ENCODE results near the gene NINJ2. TPM values are rescaled to one million over a fixed set of nuclear protein-coding genes. Genes with fewer than 3 reads are reported as not detected.

The NINJ2 gene
- total RNA-seq, 2 experiments from 2014 or later = 1.1 to 3.4 TPM

DNA sequence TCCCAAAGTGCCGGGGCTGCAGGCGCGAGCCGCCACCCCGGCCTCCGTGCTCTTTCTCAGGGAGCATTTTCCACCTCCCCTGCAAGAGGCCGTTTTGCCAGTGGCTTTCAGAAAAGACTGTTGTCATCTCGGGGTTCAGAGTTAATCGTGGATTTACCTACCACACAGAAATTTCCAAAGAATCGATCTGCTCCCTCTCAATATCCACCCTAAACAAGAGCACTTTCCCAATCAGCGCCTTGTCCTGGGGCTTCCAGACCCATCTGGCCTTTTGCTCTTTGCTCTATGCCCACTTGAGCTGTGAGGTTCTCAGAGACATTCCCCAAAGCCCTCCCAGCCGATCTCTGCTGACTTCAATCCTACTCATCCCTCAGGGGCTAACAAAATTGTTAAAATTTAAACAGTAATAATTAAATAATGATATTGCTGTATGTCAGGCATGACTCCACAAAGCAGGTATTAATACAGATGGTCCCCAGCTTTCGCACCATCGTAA is 86.6 kb downstream of the NINJ2 start:
- Mint-ChIP-seq H3K9me3 (no peaks in the 10 kb centered on the region), H3K4me3 (no peak overlapping the region), H3K27me3 (no peaks in the 10 kb centered on the region), H3K36me3 (ENCODE audit: low read depth) (no peaks in the 10 kb centered on the region), H3K27ac (peak overlapping the region; percentile 22), H3K4me1 (ENCODE audit: low read depth) (peaks cover 19% of the 10 kb centered on the region)
- TF ChIP-seq, protein P1, sequence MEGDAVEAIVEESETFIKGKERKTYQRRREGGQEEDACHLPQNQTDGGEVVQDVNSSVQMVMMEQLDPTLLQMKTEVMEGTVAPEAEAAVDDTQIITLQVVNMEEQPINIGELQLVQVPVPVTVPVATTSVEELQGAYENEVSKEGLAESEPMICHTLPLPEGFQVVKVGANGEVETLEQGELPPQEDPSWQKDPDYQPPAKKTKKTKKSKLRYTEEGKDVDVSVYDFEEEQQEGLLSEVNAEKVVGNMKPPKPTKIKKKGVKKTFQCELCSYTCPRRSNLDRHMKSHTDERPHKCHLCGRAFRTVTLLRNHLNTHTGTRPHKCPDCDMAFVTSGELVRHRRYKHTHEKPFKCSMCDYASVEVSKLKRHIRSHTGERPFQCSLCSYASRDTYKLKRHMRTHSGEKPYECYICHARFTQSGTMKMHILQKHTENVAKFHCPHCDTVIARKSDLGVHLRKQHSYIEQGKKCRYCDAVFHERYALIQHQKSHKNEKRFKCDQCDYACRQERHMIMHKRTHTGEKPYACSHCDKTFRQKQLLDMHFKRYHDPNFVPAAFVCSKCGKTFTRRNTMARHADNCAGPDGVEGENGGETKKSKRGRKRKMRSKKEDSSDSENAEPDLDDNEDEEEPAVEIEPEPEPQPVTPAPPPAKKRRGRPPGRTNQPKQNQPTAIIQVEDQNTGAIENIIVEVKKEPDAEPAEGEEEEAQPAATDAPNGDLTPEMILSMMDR (IDR thresholded peaks at IDR 0.05) = no peak
- Histone ChIP-seq H3K36me3 (ENCODE audit: insufficient read depth, low read length) (no peaks in the 10 kb centered on the region), H3K4me1 (ENCODE audit: insufficient read depth, low read length) (peaks cover 20% of the 10 kb centered on the region), H3K9me3 (ENCODE audit: control insufficient read depth in 1 of 2, insufficient read depth in 1 of 2, low read length in 2 of 2) (no peaks in the 10 kb centered on the region), H3K27me3 (ENCODE audit: control insufficient read depth in 1 of 2, insufficient read depth in 2 of 2, low read length in 2 of 2) (no peaks in the 10 kb centered on the region), H3K27ac (ENCODE audit: low read depth in 1 of 2, low read length in 2 of 2) (no peak overlapping the region), H3K4me3 (ENCODE audit: low read length) (peak overlapping the region; percentile 34)
- ATAC-seq (ENCODE audit: poor library complexity) (no peak), DNase-seq (peak in 1 of 14 experiments; percentile 5)
- intact Hi-C loops (cut with DNase I, micrococcal nuclease) = loop anchor here (1.0 to 10.0 kb wide), 8 partner anchors 51 to 1028 kb away; partner anchors contain the start of genes NINJ2 (in 1 of the 2) and RAD52 (in 1 of the 2)
- ChIA-PET POLR2A (interaction anchor here (0.9 to 2.9 kb wide), 21 partner anchors 13 to 1025 kb away, joined by 3 to 33 read pairs (median 4); partner anchors contain the start of genes NINJ2 and WNK1), CTCF (interaction anchor here (0.6 to 3.6 kb wide), 53 partner anchors 10 to 1007 kb away, joined by 3 to 31 read pairs (median 4); partner anchors contain the start of genes NINJ2, RAD52 and WNK1)

DNA sequence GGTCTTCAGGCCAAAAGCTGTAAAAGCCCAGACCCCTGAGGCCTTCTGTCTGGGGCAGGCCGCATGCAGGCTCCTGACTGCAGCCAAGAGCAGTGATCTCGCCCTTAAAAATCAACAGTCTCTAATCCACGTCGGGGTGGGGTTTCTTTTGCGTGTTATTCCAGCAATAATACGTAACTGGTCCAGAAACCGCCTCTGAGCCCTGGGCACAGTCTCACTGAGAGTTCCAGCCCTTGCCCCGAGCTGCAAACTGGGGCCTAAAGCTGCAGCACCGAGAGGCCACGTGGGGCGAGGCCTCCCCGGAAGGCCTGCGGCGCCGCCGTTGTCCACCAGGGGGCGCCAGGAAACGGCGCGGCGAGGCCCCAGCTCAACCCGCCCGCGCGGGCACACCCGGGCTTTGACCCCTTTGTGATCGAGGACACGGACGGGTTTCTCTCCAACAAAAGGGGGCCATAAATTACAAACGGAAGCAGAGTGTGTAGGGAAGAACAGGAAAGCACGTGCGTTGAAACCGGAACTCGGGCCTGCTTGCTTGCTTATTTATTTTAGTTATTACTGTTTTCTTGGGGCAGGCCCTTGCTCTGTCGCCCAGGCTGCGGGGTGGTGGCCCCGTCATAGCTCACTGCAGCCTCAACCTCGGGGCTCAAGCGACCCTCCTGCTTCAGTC is 87.2 kb downstream of the NINJ2 start:
- CTCF ChIA-PET = interaction anchor here (0.6 to 3.6 kb wide), 56 partner anchors 10 to 1007 kb away, joined by 3 to 31 read pairs (median 4); partner anchors contain the start of genes NINJ2, RAD52 and WNK1
- ATAC-seq (ENCODE audit: poor library complexity) = peak; percentile 99
- peaks cover 24% of the 10 kb centered on the region for H3K4me1 Mint-ChIP-seq (ENCODE audit: low read depth)

DNA sequence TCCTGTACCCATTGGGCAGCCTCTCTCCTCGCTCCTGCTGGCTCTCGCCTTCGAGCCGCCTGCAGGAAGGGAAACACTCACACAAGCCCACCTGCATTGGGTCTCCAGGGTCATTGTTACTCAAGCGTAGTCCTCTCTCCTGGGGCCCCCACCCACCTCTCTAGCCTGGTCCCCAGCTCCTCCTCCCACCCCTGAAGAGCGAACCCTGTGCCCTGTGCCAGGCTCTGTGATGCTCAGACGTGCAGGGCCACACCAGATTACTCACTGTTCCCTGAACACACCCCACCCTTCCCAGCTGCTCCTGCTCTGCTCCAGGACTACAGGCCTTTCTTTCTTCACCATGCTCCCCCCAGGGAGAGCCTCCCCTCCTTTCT is 88.1 kb downstream of the NINJ2 start:
- Histone ChIP-seq H3K27me3 (ENCODE audit: control insufficient read depth in 1 of 2, insufficient read depth in 2 of 2, low read length in 2 of 2) (no peaks in the 10 kb centered on the region), H3K4me1 (ENCODE audit: insufficient read depth, low read length) (peaks cover 25% of the 10 kb centered on the region), H3K9me3 (ENCODE audit: control insufficient read depth in 1 of 2, insufficient read depth in 1 of 2, low read length in 2 of 2) (no peaks in the 10 kb centered on the region), H3K36me3 (ENCODE audit: insufficient read depth, low read length) (no peaks in the 10 kb centered on the region), H3K27ac (ENCODE audit: low read depth in 1 of 2, low read length in 2 of 2) (no peak overlapping the region), H3K4me3 (ENCODE audit: low read length) (no peak overlapping the region)
- no peaks in the 10 kb centered on the region for H3K9me3 Mint-ChIP-seq
- H3K27ac Mint-ChIP-seq = no peak overlapping the region
- H3K4me3 Mint-ChIP-seq = peak overlapping the region; percentile 20
- intact Hi-C loops (cut with DNase I, micrococcal nuclease) = loop anchor here (5.0 to 10.0 kb wide), 5 partner anchors 52 to 1030 kb away; partner anchors contain the start of gene NINJ2 (in 1 of the 2)
- TF ChIP-seq, protein P1 (IDR thresholded peaks at IDR 0.05) = no peak
- ATAC-seq (ENCODE audit: poor library complexity) (no peak), DNase-seq (no peak)
- CTCF ChIA-PET = interaction anchor here (0.8 to 3.6 kb wide), 13 partner anchors 9 to 242 kb away, joined by 3 to 31 read pairs (median 8); partner anchors contain the start of gene WNK1
- no peaks in the 10 kb centered on the region for H3K36me3 Mint-ChIP-seq (ENCODE audit: low read depth)
- no peaks in the 10 kb centered on the region for H3K27me3 Mint-ChIP-seq
- POLR2A ChIA-PET = interaction anchor here (0.9 to 2.9 kb wide), 8 partner anchors 9 to 232 kb away, joined by 3 to 33 read pairs (median 6); partner anchors contain the start of gene WNK1
- peaks cover 24% of the 10 kb centered on the region for H3K4me1 Mint-ChIP-seq (ENCODE audit: low read depth)

More for the DNA sequence above, 87.2 kb downstream of the NINJ2 start:
- H3K36me3 ChIP-seq (ENCODE audit: insufficient read depth, low read length) = no peaks in the 10 kb centered on the region
- peak overlapping the region; percentile 22 for H3K27ac Mint-ChIP-seq
- no peak overlapping the region for H3K27ac ChIP-seq (ENCODE audit: low read depth in 1 of 2, low read length in 2 of 2)
- TF ChIP-seq, protein P1 (IDR thresholded peaks at IDR 0.05) = peak; percentile 98
- no peaks in the 10 kb centered on the region for H3K9me3 Mint-ChIP-seq
- no peaks in the 10 kb centered on the region for H3K27me3 ChIP-seq (ENCODE audit: control insufficient read depth in 1 of 2, insufficient read depth in 2 of 2, low read length in 2 of 2)
- H3K4me3 Mint-ChIP-seq = no peak overlapping the region
- peak; percentile 59 to 91 (median 83) for DNase-seq
- peaks cover 20% of the 10 kb centered on the region for H3K4me1 ChIP-seq (ENCODE audit: insufficient read depth, low read length)
- POLR2A ChIA-PET = interaction anchor here (0.9 to 2.9 kb wide), 23 partner anchors 10 to 1026 kb away, joined by 3 to 33 read pairs (median 4); partner anchors contain the start of genes NINJ2 and WNK1
- no peaks in the 10 kb centered on the region for H3K36me3 Mint-ChIP-seq (ENCODE audit: low read depth)
- peak overlapping the region; percentile 34 for H3K4me3 ChIP-seq (ENCODE audit: low read length)
- no peaks in the 10 kb centered on the region for H3K27me3 Mint-ChIP-seq
- no peaks in the 10 kb centered on the region for H3K9me3 ChIP-seq (ENCODE audit: control insufficient read depth in 1 of 2, insufficient read depth in 1 of 2, low read length in 2 of 2)
- intact Hi-C loops (cut with DNase I, micrococcal nuclease) = loop anchor here (1.0 to 10.0 kb wide), 8 partner anchors 51 to 1029 kb away; partner anchors contain the start of genes NINJ2 (in 1 of the 2) and RAD52 (in 1 of the 2)

Measured in CD4-positive, alpha-beta T cell (primary cell).